ENCODE data around the gene CADPS.

CADPS gene

DNA sequence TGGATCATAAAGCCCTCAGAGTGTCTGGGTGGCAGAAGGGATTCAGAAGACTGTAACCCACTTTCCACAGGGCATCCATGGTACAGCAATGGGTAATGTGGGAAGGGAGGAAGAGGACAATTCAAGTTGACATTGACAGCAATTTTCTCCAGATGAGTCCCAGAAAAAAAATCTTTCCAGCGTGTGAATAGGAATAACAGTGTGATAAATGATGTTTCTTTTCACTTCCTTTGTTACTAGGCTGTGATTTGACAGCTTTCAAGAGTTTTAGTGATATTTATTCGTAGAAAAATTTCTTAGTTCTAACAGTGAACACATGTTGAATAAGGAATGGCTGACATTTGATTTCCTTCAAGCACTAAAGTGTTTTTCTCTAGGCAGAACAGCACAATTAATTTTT, 186.4 kb downstream of the CADPS start:
- DNase-seq, result no peak

DNA sequence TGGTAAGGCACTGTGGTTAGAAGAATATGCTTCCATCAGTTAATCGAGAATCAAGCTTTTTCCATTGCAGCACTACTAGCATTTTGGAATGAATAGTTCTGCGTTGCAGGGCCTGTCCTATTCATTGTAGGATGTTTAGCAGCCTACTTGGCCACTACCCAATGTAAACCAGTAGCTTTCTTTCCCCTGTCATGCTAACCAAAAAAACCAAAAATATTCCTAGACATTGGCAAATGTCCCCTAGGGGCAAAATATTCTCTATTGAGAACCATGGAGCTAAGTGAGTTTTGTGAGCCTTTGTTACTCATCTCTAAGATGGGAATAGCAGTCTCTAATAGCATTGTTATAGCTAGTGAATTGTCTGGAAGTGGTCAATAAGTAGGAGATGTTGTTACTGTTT, 187.2 kb downstream of the CADPS start:
- no peak for DNase-seq

DNA sequence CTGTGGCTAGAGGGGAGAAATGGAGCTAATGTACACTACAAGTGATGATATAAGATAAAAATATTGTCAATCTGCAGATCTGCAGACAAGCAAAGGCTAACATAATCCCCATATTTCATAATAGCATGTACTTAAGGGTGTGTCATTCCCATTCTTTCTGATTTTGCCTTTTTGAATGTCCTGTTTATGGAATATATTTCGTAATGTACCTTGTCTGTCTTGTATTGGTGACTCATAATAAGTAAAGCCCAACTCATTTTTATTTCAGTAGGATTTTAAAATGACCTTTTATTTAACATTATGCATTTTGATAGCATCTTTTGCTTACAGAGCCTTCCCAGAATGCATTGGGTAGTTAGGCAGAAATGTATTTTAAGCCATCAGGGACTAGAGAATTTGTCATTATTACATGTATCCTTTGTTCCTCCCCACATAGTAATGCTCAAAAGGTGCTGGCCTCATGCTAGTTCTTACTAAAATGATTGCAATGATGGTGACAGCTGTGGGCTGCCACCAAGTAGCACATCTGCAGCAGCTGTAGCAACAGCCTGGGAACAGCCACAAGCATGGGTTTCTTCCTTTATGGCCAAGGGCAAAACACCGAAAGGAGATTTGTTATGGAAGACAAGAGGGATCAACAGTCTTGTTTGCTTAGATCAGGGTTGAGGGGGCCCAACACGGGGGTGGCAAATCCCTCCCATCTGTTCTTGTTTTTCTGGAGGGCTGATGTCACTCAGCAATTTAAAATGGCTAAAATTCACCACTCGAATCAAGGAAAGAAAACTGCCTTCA, 188.5 kb downstream of the CADPS start:
- DNase-seq, result no peak

DNA sequence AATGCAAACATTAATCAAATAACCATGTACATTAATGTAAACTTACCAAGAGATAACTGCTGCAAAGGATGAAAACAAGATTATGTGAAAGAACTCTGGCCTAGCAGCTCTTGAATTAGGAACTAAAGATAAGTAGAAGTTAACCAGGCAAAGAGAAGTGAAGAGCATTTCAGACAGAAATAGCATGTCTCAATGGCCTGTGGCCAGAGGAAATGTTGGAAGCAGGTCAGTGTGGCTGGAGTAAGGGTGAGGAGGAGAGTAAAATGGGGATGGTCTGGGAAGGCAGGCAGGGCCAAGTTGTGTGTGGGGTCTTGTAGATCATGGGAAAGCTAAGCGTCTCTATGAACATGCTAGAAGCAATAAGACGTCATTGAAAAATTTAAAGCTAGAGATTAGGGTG, 192.4 kb downstream of the CADPS start:
- DNase-seq, result no peak

DNA sequence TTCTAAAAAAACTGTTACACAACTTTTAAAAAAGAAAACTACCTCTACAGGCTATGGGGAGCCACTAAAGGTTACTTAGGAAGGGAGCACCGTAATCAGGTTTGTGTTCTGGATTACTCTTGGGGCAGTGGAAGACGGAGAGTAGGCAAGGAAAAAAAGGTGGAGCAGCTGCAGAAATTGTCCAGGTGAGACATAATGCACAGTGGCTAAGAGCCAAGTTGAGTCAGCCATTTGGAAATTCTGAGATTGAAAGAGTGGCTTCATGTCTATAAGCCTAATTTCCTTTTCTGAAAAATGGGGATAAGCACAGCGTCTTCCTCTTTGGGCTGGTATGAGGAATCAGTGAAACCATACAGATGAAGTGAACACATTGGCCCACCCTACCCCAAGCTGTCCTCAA, 195.2 kb downstream of the CADPS start:
- no peak for DNase-seq

DNA sequence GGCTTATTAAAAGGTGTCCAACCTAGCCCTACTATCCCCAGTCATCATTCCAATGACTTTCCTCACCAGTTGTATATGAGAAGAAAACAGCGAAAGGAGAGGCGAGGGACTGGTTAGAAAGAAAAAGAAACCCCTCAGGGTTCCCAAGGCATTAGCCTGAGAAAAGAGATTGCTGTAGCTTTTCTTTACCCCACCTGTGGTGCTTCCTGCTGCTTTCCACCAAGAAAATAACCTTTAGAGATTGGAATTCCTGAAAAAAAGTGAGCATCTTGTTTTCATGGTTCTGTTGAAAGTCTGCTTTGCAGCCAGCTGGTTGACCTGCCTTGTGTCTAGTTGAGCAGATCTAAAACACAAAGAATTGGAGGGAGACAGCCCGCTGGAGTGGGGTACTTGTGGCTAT, 196.4 kb downstream of the CADPS start:
- no peak for DNase-seq

DNA sequence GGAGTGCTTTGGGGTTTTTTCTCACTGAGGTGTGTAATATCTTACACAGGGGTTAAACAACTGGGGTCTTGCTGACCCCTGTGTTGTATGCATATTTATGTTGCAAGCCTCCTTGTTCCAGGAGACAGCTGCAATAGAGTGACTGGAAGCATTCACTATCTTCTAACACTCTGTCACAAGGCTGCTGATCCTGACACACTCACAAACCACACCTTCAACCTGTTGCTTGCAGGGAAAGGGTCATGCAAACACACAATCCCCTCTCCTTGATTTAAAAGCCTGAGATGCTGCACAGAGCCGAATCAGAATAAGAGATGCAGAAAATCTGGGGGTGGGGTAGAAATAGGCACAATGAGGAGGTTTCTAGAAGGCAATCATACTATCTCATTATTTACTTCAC, 197.3 kb downstream of the CADPS start:
- DNase-seq, result no peak

DNA sequence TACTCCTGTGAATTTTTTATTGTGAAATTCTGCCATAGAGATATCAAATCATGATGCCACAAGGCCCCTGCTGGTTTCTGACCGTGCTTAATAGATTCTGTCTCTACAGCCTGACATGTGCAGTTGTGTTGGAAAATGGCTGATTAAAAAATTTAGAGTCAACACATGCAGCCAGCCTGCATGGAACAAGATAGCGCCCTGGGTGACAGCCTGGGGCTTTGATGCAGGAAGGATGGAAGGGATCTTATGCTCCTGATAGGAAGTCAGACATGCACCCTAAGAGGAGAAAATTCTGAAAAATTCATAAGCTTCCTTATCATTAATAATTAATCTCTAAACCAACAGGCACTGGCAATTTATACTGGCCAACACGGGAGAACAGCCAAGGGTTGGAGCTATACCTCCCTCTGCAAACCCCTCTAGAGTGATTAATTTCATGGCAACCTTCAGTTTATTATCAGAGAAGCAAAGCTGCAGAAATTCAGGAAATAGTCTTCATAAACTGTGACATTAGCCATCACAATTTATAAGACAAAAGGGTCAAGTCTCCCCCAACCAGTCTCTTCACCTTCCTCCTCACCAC, 198.4 kb downstream of the CADPS start:
- DNase-seq, result no peak

DNA sequence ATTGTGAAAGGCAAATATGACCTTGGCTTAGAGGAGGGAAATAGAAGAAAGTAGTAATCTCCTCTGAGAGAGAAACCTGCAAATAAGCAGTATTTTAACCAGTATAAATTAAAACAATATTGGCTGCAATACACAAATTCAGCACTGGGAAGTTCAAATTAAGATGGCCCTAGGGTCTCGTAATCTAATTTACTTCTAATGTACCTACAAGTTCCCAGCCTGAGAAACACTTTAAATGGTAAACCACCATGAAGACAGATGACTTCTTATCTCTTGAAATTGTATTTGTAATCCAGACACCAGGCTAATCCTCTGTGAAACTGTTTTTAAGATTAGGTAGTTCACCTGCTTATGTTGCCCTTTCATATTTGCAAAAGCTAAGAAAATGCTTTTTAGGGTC, 199.7 kb downstream of the CADPS start:
- no peak for DNase-seq

DNA sequence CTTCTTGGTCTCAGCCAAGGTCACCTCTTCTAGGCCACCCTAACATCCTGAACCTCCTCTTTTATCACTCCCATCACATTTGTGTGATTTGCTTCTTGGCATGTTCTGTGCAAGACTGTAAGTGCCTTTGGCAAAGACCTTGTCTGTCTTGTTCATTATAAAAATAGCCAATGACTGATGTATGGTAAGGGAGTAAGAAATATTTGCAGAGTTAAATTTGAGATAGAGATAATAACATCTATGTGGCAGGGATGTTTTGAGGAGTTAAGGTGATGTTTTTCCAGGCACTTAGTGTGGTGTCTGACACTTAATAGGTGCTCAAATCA, 202.3 kb downstream of the CADPS start:
- no peak for DNase-seq

DNA sequence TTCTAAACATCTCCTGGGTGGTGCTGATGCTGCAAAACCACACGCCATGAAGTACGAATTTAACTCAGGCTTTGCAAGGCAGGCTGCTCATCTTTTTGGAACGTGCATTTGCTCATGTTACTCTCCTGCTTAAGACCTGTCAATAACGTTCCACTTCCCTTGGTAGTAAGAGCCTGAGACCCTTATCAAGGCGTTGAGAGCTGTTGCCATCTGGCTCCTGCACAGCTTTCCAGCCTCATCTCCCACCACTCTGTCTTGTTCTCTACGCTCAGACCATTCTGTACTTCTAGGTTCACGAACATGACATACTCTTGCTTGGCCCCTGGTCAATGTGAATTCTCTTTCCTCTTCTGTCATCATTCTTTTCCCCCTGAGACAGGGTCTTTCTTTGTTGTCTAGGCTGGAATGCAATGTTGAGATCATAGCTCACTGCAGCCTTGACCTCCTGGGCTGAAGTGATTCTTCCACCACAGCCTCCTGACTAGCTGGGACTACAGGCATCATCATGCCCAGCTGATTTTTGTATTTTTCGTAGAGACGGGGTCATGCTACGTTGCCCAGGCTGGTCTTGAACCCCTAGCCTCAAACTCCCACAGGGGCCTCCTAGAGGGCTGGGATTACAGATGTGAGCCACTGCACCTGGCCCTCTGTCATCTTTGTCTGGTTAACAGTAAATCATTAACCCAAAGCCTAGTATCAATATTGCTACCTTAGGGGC, 202.8 kb downstream of the CADPS start:
- no peak for DNase-seq

DNA sequence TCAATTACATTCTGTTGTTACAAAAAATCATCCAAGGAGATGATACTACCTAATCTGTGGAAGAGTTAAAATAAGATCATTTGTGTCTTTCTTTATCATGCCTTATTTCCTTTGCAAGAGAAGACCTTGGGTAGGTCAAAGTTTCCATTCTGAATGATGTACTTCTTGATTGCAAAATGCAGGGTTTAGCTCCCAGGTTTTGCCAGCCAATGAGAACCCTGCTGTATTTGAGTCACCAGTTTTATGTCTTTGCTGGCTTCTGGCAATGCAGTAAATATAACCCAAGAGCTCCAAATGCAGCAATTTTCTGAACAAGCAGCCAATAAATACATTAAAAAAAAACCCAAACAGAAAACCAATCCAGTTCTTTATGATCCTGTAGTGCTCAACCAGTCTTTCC, 204.9 kb downstream of the CADPS start:
- no peak for DNase-seq

DNA sequence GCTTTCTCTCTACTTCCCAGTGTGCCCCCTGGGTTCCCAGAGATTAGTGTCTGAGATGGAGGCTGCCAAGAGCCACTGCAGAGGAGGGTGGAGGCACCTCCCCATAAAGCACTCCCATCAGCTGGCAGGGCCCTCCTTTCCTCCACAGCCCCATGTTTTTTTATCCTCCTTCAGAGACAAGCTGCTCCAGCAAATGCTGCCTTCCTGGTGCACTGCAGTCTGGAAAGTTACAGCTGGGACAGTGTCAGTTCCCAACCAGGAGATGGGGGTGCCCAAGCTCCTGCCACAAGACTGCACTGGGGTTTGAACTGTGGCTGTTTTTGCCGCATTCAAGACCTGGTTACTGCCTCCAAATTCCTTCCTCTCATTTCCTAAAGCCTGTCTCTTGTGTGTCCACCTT, 206.1 kb downstream of the CADPS start:
- DNase-seq, result no peak

DNA sequence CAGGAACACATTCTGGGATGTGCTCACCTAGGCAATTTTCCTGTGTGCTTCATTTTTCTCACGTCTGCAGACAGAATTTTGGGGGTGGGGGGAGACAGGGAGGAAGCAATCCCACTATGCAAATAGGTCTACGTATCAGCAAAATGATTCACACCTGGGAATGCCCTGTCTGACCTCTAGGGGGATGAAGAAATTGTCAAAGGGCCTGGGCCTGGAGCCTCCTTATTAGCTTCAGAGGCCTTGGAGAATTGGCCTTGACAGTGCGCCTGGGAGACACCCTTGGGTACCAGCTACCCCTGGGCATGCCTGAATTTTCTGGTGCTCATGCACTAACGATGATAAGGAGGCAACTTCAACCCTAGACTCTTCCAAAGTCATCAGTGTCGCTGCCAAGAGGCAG, 207.5 kb downstream of the CADPS start:
- no peak for DNase-seq

DNA sequence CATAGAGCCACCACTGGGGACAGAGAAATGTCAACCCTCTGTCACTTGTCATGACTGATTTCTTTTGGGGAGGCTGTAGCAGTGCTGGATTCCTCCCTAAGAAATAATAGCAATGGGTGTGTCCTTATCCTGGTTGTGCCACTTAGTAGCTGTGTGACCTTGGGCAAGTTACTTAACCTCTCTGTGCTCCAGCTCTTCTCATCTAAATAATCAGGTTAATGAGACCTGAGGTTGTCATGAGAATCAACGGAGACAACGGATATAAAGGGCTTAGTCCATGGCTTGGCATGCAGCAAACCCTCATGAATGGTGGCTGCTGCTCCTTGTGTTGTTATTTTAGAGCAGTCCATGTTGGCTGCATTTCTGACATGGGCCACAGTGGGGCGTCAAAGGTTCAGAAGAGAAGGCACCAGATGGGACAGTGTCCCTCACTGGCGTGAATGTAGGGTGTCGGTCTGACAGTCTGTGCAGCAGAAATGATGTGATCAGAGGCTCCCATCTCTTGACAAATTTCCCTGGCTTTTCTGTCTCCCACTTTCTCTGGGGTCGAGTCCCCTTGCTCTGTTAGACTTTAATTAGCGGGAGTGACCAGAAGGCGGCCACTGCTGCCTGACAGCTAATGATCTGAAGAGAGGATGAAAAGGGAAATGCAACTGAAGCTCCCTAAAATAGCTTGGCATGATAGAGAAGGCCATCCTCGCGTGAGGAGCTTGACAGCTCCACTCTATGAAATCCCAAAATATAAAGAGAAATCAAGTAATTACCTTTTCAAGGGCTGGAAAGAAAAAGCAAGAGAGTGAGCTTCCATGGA, 209.4 kb downstream of the CADPS start:
- peak in 50 of 56 donors; percentile 2 to 82 (median 40) for DNase-seq

DNA sequence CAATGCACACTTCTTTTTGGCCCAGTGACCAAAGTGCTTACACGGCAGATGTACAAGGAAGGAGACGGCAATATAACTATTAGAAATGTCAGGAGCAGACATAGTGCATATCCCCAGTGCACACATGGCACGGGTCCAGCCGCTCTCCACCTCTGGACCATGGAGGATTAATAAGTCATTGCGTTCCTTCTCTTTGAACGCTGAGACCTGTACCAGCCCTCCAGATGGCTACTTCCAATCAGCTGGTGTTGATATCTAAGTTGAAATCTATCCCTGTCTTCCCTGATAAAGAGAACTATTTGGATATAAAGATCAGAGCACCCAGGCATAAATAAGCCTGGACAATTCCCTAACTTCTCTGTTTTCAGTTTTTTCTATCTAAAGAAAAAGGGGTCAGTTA, 212.5 kb downstream of the CADPS start:
- no peak for DNase-seq

DNA sequence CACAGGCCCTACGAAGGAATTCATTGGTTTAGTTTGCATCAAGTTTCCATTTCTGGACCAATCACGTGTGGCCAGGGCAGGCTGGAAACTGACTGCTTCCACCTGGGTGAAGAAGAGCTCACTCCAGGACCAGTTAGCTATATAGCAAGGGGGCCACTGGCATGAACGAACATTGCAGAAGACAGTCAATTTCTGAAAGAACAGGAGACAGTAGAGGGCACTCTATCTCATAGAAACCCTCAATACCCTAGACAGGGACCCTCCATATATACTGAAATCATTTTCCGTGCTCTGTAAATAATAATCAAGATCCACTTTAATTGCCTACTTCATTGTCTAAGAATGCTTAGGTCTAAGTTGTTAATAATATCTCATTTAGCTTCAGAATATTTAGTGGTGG, 215.6 kb downstream of the CADPS start:
- no peak for DNase-seq

DNA sequence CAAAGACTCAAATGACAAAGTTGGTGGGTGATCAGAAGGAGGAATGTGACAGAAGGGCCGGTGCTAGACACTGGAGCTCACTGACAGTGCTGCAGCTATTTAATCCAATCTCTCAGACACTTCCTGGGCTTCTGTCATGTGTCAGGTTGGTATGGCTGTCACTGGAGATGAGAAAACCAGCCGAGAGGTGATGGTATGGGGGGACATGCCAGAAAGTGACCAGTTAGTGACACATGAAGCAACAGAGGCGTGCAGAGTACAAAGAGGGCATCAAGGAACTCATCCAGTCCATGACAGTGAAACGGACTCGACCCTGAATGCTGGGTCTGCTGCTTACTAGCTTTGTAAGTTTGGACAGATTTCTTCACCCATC, 219.5 kb downstream of the CADPS start:
- no peak for DNase-seq

DNA sequence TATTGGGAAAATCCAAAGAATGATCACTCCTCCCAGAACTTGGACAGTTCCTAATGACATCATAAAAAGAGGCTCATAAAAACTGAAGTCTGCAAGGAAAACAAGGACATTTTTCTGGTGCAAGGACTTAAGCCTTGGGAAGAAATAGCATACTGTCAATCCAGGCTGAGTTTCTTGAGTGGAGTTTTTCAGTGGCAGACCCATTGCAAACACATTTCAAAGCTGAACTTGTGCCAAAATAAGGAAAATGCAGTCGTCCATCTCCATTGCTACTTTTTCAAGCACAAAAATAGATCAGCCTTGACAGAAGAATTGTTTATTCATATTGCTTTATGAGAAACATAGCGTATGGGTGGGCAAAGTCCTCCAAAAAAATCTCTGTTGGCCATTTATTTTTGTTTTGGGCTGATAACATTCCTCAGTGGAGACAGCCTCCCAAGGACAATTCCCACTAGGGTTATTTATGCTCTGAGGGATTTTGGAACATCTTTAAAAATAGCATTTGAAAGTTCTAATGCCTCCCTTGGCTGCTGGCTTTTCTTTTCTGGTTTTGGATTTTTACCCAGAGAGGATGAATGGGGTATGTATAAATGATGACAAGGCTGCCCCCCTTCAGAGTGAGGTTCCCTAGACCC, 220.0 kb downstream of the CADPS start:
- no peak for DNase-seq

DNA sequence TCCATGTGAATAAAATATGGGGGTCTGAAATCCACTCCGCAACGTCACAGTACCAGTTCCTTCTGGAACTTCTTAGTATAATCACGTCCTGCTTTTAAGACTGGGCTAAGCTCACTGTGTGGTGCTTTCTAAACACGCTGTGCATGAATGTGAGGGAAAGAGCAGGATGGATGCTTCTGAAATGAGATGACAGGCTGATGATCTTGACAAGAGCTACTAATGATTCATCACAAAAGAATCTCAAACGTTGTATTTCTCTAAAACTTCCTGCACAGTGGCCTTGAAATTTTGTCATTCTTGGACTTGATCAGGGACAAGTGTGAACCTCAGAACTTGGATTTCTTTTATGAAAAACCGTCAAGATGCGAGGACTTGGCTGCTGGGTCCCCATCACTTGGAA, 221.4 kb downstream of the CADPS start:
- no peak for DNase-seq

DNA sequence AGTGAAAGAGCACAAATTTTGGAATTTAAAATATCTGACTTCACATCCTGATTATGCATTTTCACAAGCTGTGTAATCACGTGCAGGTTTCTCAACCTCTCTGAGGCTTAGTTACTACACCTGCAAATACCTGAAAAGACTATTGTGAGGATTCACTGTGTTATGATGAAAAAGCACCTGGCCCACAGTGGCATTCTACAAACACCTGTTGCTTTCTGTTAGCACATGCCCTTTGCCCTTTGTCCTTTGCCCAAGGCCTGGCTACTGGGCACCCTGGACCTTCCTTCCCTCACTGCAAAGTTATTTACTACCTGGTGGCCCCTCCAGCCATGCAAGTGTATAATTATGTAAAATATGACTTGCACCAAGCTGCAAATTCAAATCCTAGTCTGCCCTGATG, 227.5 kb downstream of the CADPS start:
- no peak for DNase-seq

DNA sequence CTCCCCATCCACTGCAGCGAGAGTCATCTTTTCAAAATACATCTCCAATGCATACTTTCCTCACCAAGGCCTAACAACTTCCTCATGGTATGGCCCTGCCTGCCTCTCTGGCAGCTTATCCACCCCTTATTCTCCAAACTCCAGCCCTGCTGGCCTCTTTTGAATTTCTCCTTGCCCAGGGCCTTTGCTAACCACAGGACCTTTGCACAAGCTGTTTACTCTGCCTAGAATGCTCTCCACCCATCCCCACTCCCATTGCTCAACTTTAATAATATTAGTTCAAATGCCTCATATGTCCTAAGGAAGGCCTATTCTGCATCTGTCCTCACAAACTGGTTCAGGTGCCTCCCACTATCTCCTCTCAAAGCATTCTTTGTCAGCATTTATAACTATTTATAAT, 230.7 kb downstream of the CADPS start:
- DNase-seq, result no peak
